CD14-positive monocyte (primary cell): ENCODE results near the gene KHNYN. TPM values are rescaled to one million over a fixed set of nuclear protein-coding genes. Genes with fewer than 3 reads are reported as not detected.

Experiments used
- DNase-seq, 3 donors: peaks; one replicate each; pipeline ENCODE4 v3.0.0-alpha.2; 2011 to 2022
- H2AFZ ChIP-seq: 2 replicates; pipeline ENCODE4 v1.6.0; 2012; ENCODE audit warnings: mild to moderate bottlenecking, low read depth, low read length, inconsistent platforms; ENCODE audit not compliant: insufficient read depth, poor library complexity, severe bottlenecking
- H3K27ac ChIP-seq, 2 donors: 1 replicate in 1 of 2; 2 replicates in 1 of 2; pipeline ENCODE4 v1.5.1; 2012 to 2013; ENCODE audit warnings: low read length in 2 of 2, control low read depth in 1 of 2, inconsistent platforms in 1 of 2, low read depth in 1 of 2, mild to moderate bottlenecking in 1 of 2
- H3K27me3 ChIP-seq, 2 donors: one replicate each; pipeline versions ENCODE4 v1.6.0 to v1.6.1; 2011 to 2013; ENCODE audit warnings: low read length in 2 of 2; ENCODE audit not compliant: control insufficient read depth in 2 of 2, insufficient read depth in 2 of 2
- H3K36me3 ChIP-seq, 2 donors: replicated peaks in 1 of 2; 1 replicate in 1 of 2; 2 replicates in 1 of 2; pipeline versions ENCODE4 v1.5.1 to v1.6.1; 2012 to 2013; ENCODE audit warnings: low read length in 2 of 2, control low read depth in 1 of 2, inconsistent platforms in 1 of 2, mild to moderate bottlenecking in 1 of 2; ENCODE audit not compliant: insufficient read depth in 2 of 2, control insufficient read depth in 1 of 2
- H3K4me1 ChIP-seq, 2 donors: 1 replicate in 1 of 2; 2 replicates in 1 of 2; pipeline versions ENCODE4 v1.5.1 to v1.6.1; 2012 to 2013; ENCODE audit warnings: low read length in 2 of 2, control low read depth in 1 of 2, inconsistent platforms in 1 of 2, mild to moderate bottlenecking in 1 of 2, moderate library complexity in 1 of 2; ENCODE audit not compliant: insufficient read depth in 2 of 2, control insufficient read depth in 1 of 2
- H3K4me2 ChIP-seq: replicated peaks from 2 replicates; pipeline ENCODE3; 2012; ENCODE audit warnings: low read length, moderate library complexity, mild to moderate bottlenecking; ENCODE audit not compliant: poor library complexity, severe bottlenecking; ENCODE audit errors: extremely low read depth
- H3K4me3 ChIP-seq, 3 experiments: fragments of 200-600 bp in 1 of 3; sonication (generic) in 1 of 3; replicated peaks in 1 of 3; 1 replicate in 2 of 3; 2 replicates in 1 of 3; pipeline ENCODE4 v1.5.1; 2011 to 2013; ENCODE audit warnings: low read length in 3 of 3, mild to moderate bottlenecking in 3 of 3, control low read depth in 2 of 3, low read depth in 2 of 3, inconsistent platforms in 1 of 3, moderate library complexity in 1 of 3
- H3K79me2 ChIP-seq: 2 replicates; pipeline ENCODE4 v1.6.0; 2012; ENCODE audit warnings: mild to moderate bottlenecking, control low read depth, inconsistent platforms, low read length, moderate library complexity; ENCODE audit not compliant: insufficient read depth
- H3K9ac ChIP-seq: 2 replicates; pipeline ENCODE4 v1.6.0; 2017; ENCODE audit warnings: low read length, mild to moderate bottlenecking; ENCODE audit not compliant: insufficient read depth, poor library complexity, severe bottlenecking
- H3K9me3 ChIP-seq, 2 donors: replicated peaks in 1 of 2; 1 replicate in 1 of 2; 2 replicates in 1 of 2; pipeline versions ENCODE4 v1.5.1 to v1.6.1; 2012 to 2013; ENCODE audit warnings: low read length in 2 of 2, control low read depth in 1 of 2; ENCODE audit not compliant: control insufficient read depth in 1 of 2, insufficient read depth in 1 of 2
- H4K20me1 ChIP-seq: 2 replicates; pipeline ENCODE4 v1.6.0; 2012; ENCODE audit warnings: mild to moderate bottlenecking, low read length, control low read depth, moderate library complexity; ENCODE audit not compliant: insufficient read depth
- H3K27ac Mint-ChIP-seq, 7 donors: one replicate each; pipeline ENCODE4 v1.8.0; 2020; ENCODE audit warnings: mild to moderate bottlenecking in 7 of 7, mixed read lengths in 7 of 7, moderate library complexity in 6 of 7, inconsistent platforms in 2 of 7
- H3K27me3 Mint-ChIP-seq, 3 donors: one replicate each; pipeline ENCODE4 v1.8.0; 2021 to 2022; ENCODE audit warnings: low read depth in 3 of 3, mild to moderate bottlenecking in 3 of 3, mixed read lengths in 3 of 3, moderate library complexity in 3 of 3, inconsistent platforms in 1 of 3
- H3K36me3 Mint-ChIP-seq, 2 donors: one replicate each; pipeline ENCODE4 v1.8.0; 2020; ENCODE audit warnings: mixed read lengths in 2 of 2, inconsistent platforms in 1 of 2, mild to moderate bottlenecking in 1 of 2
- H3K4me1 Mint-ChIP-seq: one replicate; pipeline ENCODE4 v1.8.0; 2020; ENCODE audit warnings: mild to moderate bottlenecking, mixed read lengths
- H3K4me3 Mint-ChIP-seq, 2 donors: one replicate each; pipeline ENCODE4 v1.8.0; 2020; ENCODE audit warnings: mild to moderate bottlenecking in 2 of 2, mixed read lengths in 2 of 2, moderate library complexity in 1 of 2
- H3K9me3 Mint-ChIP-seq, 7 donors: one replicate each; pipeline ENCODE4 v1.8.0; 2020 to 2022; ENCODE audit warnings: mixed read lengths in 7 of 7, mild to moderate bottlenecking in 6 of 7, moderate library complexity in 6 of 7, inconsistent platforms in 2 of 7
- CTCF ChIP-seq: fragments of 200-600 bp; IDR thresholded peaks from one replicate; pipeline ENCODE4 v1.8.0; 2022; ENCODE audit warnings: antibody characterized with exemption, mild to moderate bottlenecking
- WGBS: methylation state at CpG from one replicate; pipeline ENCODE4 v1.1.5; 2013; ENCODE audit warnings: missing lambda C conversion rate; ENCODE audit not compliant: insufficient coverage; 5-methylcytosine and 5-hydroxymethylcytosine counted together
- intact Hi-C, 2 donors: fragments of 100-400 bp; cut with micrococcal nuclease; formaldehyde crosslinking; loops; one replicate each; pipeline versions ENCODE4 v1.15.0 to v1.15.1; 2023
- polyA plus RNA-seq, 3 donors: library from polyadenylated mRNA; depleted of rRNA in 1 of 3; unstranded in 2 of 3; stranded (reverse) in 1 of 3; fragments of 300-500 nt in 2 of 3; fragments of >200 nt in 1 of 3; fragmentation: Illumina TruSeq in 2 of 3; gene quantifications; 1 replicate in 2 of 3; 2 replicates in 1 of 3; pipeline ENCODE4 v1.2.3, GENCODE V29; 2012 to 2021

Gene KHNYN
- polyA plus RNA-seq, 3 donors: 12.4 to 39.8 (median 16.0) TPM

DNA sequence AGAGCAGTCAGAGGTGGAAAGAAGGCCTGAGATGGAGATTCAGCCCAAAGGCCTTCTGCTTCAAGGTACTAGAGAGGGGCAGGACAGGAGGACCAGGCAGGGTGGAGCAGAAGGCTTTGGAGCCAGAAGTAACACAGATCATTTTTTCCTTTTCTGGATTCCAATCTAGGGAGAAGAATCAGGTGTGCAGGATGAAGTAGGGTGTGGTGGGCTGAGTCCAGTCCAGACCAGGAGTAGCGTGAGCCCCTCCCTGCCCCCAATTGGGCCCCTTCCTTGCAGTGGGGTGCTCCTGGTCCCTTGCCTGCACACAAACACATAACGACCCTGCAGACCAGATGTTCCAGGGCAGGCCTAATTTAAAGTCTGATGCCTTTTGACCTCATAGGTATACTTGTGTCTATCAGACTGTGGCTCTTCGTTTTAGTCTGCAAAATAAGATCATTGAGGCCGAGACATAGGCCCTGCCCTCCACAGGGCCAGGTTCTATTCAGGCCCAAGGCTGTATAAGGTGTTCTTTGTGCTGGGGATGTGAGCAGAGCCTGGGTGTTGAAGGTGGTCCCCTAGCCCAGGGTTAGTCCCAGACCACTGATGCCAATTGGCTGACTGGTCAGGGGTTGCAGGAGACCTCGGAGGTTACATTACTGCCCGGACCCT, 32.0 kb upstream of the KHNYN start:
- H3K9me3 Mint-ChIP-seq: peaks cover 0 to 2% (median 0%) of the 10 kb centered on the region in 7 donors
- no peak overlapping the region for H3K4me2 ChIP-seq
- peaks cover 0 to 7% of the 10 kb centered on the region in 2 donors for H3K27me3 ChIP-seq
- WGBS: 59% methylated on average over 4 of the region's 6 CpGs
- H3K4me1 Mint-ChIP-seq: peaks cover 37% of the 10 kb centered on the region
- no peaks in the 10 kb centered on the region for H3K9me3 ChIP-seq
- peaks cover 35 to 43% of the 10 kb centered on the region in 2 donors for H3K4me1 ChIP-seq
- H3K79me2 ChIP-seq: no peaks in the 10 kb centered on the region
- no peak for TF ChIP-seq CTCF
- intact Hi-C loops: no loop called here
- no peak overlapping the region for H3K27ac ChIP-seq
- H3K27ac Mint-ChIP-seq: peak overlapping the region in 1 of 7 donors; percentile 2
- no peak for DNase-seq
- peaks cover 0 to 4% of the 10 kb centered on the region in 2 donors for H3K36me3 Mint-ChIP-seq
- H3K4me3 ChIP-seq: no peak overlapping the region
- H4K20me1 ChIP-seq: no peaks in the 10 kb centered on the region
- H3K36me3 ChIP-seq: no peaks in the 10 kb centered on the region
- peak overlapping the region; percentile 25 to 66 for H3K4me3 Mint-ChIP-seq
- no peak overlapping the region for H3K9ac ChIP-seq
- no peak overlapping the region for H2AFZ ChIP-seq
- peaks cover 5 to 11% (median 11%) of the 10 kb centered on the region in 3 donors for H3K27me3 Mint-ChIP-seq

GRCh38 chr14:24398293-24398652, 31.5 kb upstream of the KHNYN start:
- H3K79me2 ChIP-seq: no peaks in the 10 kb centered on the region
- H3K4me1 Mint-ChIP-seq: peaks cover 37% of the 10 kb centered on the region
- peaks cover 0 to 2% (median 0%) of the 10 kb centered on the region in 7 donors for H3K9me3 Mint-ChIP-seq
- H3K27me3 ChIP-seq: peaks cover 0 to 7% of the 10 kb centered on the region in 2 donors
- peak overlapping the region; percentile 79 for H2AFZ ChIP-seq
- no peak overlapping the region for H3K4me3 Mint-ChIP-seq
- peak overlapping the region; percentile 3 for H3K4me2 ChIP-seq
- no peak for TF ChIP-seq CTCF
- intact Hi-C loops: no loop called here
- peaks cover 5 to 14% (median 11%) of the 10 kb centered on the region in 3 donors for H3K27me3 Mint-ChIP-seq
- H3K36me3 ChIP-seq: no peaks in the 10 kb centered on the region
- peaks cover 35 to 43% of the 10 kb centered on the region in 2 donors for H3K4me1 ChIP-seq
- H3K9ac ChIP-seq: no peak overlapping the region
- H3K9me3 ChIP-seq: no peaks in the 10 kb centered on the region
- H4K20me1 ChIP-seq: no peaks in the 10 kb centered on the region
- no peak overlapping the region for H3K4me3 ChIP-seq
- H3K27ac Mint-ChIP-seq: no peak overlapping the region
- no peak overlapping the region for H3K27ac ChIP-seq
- WGBS: 0% methylated on average over 1 of the region's 7 CpGs
- no peak for DNase-seq
- peaks cover 0 to 4% of the 10 kb centered on the region in 2 donors for H3K36me3 Mint-ChIP-seq
